ENCODE results near the gene RTN4RL1. TPM values are rescaled to one million over a fixed set of nuclear protein-coding genes. Genes with fewer than 3 reads are reported as not detected.
A peak's percentile ranks its signal among the peaks of the same experiment; 100 is the strongest.

The RTN4RL1 gene
- total and polyA plus RNA-seq, 2 of the 13 experiments (the other 11 are each of a cell fraction or from before 2014, with no cell fraction given), result 0.01 TPM; not detected in 1

- TF ChIP-seq ZNF350 (CRISPR knock-in tag; IDR thresholded peaks at IDR 0.05; ENCODE audit: borderline replicate concordance, low read depth) (peak; percentile 45; the same call in 1 of the 2 replicates), STAT5B (CRISPR knock-in tag; IDR thresholded peaks at IDR 0.05) (no peak), EEA1 (CRISPR knock-in tag; IDR thresholded peaks at IDR 0.05; ENCODE audit: borderline replicate concordance) (no peak), XRCC5 (optimal IDR thresholded peaks at IDR 0.05; ENCODE audit: low read length) (peak; percentile 81), HIVEP1 (CRISPR knock-in tag; IDR thresholded peaks at IDR 0.05) (no peak), SIX4 (CRISPR knock-in tag; IDR thresholded peaks at IDR 0.05) (no peak), DMAP1 (CRISPR knock-in tag; IDR thresholded peaks at IDR 0.05) (no peak), ZBED4 (CRISPR knock-in tag; IDR thresholded peaks at IDR 0.05; ENCODE audit: borderline replicate concordance) (peak; percentile 67; the same call in 1 of the 2 replicates), TFDP2 (CRISPR knock-in tag; IDR thresholded peaks at IDR 0.05) (0 out of 2 replicates have a peak, but pooled peaks have one; percentile 32), ARID2 (CRISPR knock-in tag; IDR thresholded peaks at IDR 0.05; ENCODE audit: borderline replicate concordance) (no peak), CENPT (CRISPR knock-in tag; IDR thresholded peaks at IDR 0.05; ENCODE audit: low read depth) (no peak), MTA1 (CRISPR knock-in tag; IDR thresholded peaks at IDR 0.05; ENCODE audit: borderline replicate concordance) (no peak; the same call in 1 of the 2 replicates), SMC3 (IDR thresholded peaks at IDR 0.05; ENCODE audit: low read length) (peak; percentile 70), RBFOX2 (IDR thresholded peaks at IDR 0.05; ENCODE audit: low read depth, low read length) (no peak), RFXAP (CRISPR knock-in tag; IDR thresholded peaks at IDR 0.05; ENCODE audit: borderline replicate concordance) (no peak), MATR3 (CRISPR knock-in tag; IDR thresholded peaks at IDR 0.05) (no peak), ZNF12 (CRISPR knock-in tag; IDR thresholded peaks at IDR 0.05) (0 out of 2 replicates have a peak, but pooled peaks have one; percentile 38), SMARCC2 (IDR thresholded peaks at IDR 0.05) (no peak), KDM4B (CRISPR knock-in tag; IDR thresholded peaks at IDR 0.05) (no peak)
- TF ChIP-seq, protein P1, sequence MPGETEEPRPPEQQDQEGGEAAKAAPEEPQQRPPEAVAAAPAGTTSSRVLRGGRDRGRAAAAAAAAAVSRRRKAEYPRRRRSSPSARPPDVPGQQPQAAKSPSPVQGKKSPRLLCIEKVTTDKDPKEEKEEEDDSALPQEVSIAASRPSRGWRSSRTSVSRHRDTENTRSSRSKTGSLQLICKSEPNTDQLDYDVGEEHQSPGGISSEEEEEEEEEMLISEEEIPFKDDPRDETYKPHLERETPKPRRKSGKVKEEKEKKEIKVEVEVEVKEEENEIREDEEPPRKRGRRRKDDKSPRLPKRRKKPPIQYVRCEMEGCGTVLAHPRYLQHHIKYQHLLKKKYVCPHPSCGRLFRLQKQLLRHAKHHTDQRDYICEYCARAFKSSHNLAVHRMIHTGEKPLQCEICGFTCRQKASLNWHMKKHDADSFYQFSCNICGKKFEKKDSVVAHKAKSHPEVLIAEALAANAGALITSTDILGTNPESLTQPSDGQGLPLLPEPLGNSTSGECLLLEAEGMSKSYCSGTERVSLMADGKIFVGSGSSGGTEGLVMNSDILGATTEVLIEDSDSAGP (CRISPR knock-in tag; IDR thresholded peaks at IDR 0.05; ENCODE audit: borderline replicate concordance), result peak; percentile 54; the same call in 1 of the 2 replicates
- TF ChIP-seq, protein P2, sequence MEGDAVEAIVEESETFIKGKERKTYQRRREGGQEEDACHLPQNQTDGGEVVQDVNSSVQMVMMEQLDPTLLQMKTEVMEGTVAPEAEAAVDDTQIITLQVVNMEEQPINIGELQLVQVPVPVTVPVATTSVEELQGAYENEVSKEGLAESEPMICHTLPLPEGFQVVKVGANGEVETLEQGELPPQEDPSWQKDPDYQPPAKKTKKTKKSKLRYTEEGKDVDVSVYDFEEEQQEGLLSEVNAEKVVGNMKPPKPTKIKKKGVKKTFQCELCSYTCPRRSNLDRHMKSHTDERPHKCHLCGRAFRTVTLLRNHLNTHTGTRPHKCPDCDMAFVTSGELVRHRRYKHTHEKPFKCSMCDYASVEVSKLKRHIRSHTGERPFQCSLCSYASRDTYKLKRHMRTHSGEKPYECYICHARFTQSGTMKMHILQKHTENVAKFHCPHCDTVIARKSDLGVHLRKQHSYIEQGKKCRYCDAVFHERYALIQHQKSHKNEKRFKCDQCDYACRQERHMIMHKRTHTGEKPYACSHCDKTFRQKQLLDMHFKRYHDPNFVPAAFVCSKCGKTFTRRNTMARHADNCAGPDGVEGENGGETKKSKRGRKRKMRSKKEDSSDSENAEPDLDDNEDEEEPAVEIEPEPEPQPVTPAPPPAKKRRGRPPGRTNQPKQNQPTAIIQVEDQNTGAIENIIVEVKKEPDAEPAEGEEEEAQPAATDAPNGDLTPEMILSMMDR (CRISPR knock-in tag; IDR thresholded peaks at IDR 0.05), result peak; percentile 89
These were observed 632 bp upstream of the RTN4RL1 start (continued) for GRCh38 chr17:2025622-2026309.

Measured in HepG2 (cell line).